ENCODE data around the gene SPAG17.

DNA sequence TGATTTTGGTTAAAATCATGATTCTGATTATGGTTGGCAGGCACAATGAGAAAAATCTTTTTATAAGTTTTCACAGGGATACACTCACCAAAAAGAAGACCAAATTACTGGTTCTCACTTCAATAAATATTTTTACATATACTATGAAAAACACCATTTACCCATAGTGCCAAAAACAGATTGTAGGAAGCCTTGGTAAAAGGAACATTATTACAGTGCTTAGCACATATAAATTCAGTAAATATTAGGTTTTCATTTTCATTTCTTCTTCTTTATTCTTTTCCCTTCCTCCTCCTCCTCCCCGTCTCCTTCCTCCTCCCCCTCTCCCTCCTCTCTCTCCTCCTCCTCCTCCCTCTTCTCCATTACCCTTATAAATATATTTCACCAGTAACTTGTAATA is 15.8 kb upstream of the SPAG17 start:
- TF ChIP-seq, protein P1, sequence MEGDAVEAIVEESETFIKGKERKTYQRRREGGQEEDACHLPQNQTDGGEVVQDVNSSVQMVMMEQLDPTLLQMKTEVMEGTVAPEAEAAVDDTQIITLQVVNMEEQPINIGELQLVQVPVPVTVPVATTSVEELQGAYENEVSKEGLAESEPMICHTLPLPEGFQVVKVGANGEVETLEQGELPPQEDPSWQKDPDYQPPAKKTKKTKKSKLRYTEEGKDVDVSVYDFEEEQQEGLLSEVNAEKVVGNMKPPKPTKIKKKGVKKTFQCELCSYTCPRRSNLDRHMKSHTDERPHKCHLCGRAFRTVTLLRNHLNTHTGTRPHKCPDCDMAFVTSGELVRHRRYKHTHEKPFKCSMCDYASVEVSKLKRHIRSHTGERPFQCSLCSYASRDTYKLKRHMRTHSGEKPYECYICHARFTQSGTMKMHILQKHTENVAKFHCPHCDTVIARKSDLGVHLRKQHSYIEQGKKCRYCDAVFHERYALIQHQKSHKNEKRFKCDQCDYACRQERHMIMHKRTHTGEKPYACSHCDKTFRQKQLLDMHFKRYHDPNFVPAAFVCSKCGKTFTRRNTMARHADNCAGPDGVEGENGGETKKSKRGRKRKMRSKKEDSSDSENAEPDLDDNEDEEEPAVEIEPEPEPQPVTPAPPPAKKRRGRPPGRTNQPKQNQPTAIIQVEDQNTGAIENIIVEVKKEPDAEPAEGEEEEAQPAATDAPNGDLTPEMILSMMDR (optimal IDR thresholded peaks at IDR 0.05 in 1 of 3, IDR thresholded peaks at IDR 0.05 in 1 of 3, conservative IDR thresholded peaks at IDR 0.05 in 1 of 3; ENCODE audit: extremely low read depth in 1 of 3, insufficient read depth in 2 of 3, low read length in 3 of 3), result no peak
- no peak for TF ChIP-seq EZH2 (IDR thresholded peaks at IDR 0.05; ENCODE audit: low read length)
